Measurements from ENCODE around the gene SLC25A22.

The SLC25A22 gene

GRCh38 chr11:833849-834311 is 35.8 kb upstream of the SLC25A22 start:
- no peak for DNase-seq (ENCODE audit: low read depth in 2 of 2)

GRCh38 chr11:833114-833791 is 35.2 kb upstream of the SLC25A22 start:
- no peak for DNase-seq (ENCODE audit: low read depth in 2 of 2)

GRCh38 chr11:832529-833113 is 34.5 kb upstream of the SLC25A22 start, which contains the start of gene CD151:
Gene CD151 (plus strand): TSS chr11:832952. CDS start chr11:836070, 3,118 bp downstream.
- DNase-seq (ENCODE audit: low read depth in 2 of 2), result no peak

GRCh38 chr11:831961-832528 is 34.0 kb upstream of the SLC25A22 start:
- DNase-seq (ENCODE audit: low read depth in 2 of 2), result no peak

- no peak for DNase-seq (ENCODE audit: low read depth in 2 of 2)
Observed at GRCh38 chr11:831118-831864, 33.2 kb upstream of the SLC25A22 start.

- peak in 1 of 2 experiments; percentile 49 for DNase-seq (ENCODE audit: low read depth in 2 of 2)
Observed at GRCh38 chr11:830295-831117, 32.4 kb upstream of the SLC25A22 start.

GRCh38 chr11:829847-830294 is 31.8 kb upstream of the SLC25A22 start:
- DNase-seq (ENCODE audit: low read depth in 2 of 2), result no peak

- no peak for DNase-seq (ENCODE audit: low read depth in 2 of 2)
Observed at GRCh38 chr11:829176-829846, 31.2 kb upstream of the SLC25A22 start.

- no peak for DNase-seq (ENCODE audit: low read depth in 2 of 2)
Observed at GRCh38 chr11:828506-829175, 30.6 kb upstream of the SLC25A22 start.

GRCh38 chr11:827897-828192 is 29.8 kb upstream of the SLC25A22 start, which contains the start of gene CRACR2B:
Gene CRACR2B (plus strand): TSS chr11:827919. CDS start chr11:828608, 689 bp downstream.
- DNase-seq (ENCODE audit: low read depth in 2 of 2), result no peak

GRCh38 chr11:827146-827896 is 29.2 kb upstream of the SLC25A22 start:
- no peak for DNase-seq (ENCODE audit: low read depth in 2 of 2)

- no peak for DNase-seq (ENCODE audit: low read depth in 2 of 2)
Observed at GRCh38 chr11:826836-827145, 28.7 kb upstream of the SLC25A22 start.

- DNase-seq (ENCODE audit: low read depth in 2 of 2), result no peak
Observed at GRCh38 chr11:826227-826621, 28.1 kb upstream of the SLC25A22 start.

- no peak for DNase-seq (ENCODE audit: low read depth in 2 of 2)
Observed at GRCh38 chr11:825366-826226, 27.5 kb upstream of the SLC25A22 start.

- no peak for DNase-seq (ENCODE audit: low read depth in 2 of 2)
Observed at GRCh38 chr11:824942-825341, 26.9 kb upstream of the SLC25A22 start.

GRCh38 chr11:824292-824880 is 26.3 kb upstream of the SLC25A22 start:
- no peak for DNase-seq (ENCODE audit: low read depth in 2 of 2)

GRCh38 chr11:823441-824291 is 25.6 kb upstream of the SLC25A22 start:
- DNase-seq (ENCODE audit: low read depth in 2 of 2), result no peak

All from stimulated activated CD4-positive, alpha-beta T cell treated with anti-CD3 and anti-CD28 coated beads, Interleukin-12 subunit alpha, Interleukin-12 subunit beta, amount 100 ng/mL, for 24 hours (primary cell).